Testis (tissue), 2 donors: ENCODE results near the gene SCFD2.
"Not testable (repeated sequence)": the region's sequence is repeated elsewhere in the genome, so short reads cannot be mapped to it uniquely, and the experiment has no call there.

Experiments used
- POLR2A ChIP-seq: fragments of 450-650 bp; IDR thresholded peaks from one replicate; pipeline ENCODE4 v1.6.1; 2017; ENCODE audit warnings: antibody characterized with exemption, mild to moderate bottlenecking, moderate library complexity
- TF ChIP-seq, protein P1 (sequence below), 3 experiments: fragments of 450-650 bp in 2 of 3; fragments of 200-600 bp in 1 of 3; sonication (generic) in 1 of 3; IDR thresholded peaks; one replicate each; pipeline ENCODE4 v1.5.1; 2016 to 2019; ENCODE audit warnings: antibody characterized with exemption in 3 of 3, mild to moderate bottlenecking in 2 of 3, moderate library complexity in 1 of 3

DNA sequence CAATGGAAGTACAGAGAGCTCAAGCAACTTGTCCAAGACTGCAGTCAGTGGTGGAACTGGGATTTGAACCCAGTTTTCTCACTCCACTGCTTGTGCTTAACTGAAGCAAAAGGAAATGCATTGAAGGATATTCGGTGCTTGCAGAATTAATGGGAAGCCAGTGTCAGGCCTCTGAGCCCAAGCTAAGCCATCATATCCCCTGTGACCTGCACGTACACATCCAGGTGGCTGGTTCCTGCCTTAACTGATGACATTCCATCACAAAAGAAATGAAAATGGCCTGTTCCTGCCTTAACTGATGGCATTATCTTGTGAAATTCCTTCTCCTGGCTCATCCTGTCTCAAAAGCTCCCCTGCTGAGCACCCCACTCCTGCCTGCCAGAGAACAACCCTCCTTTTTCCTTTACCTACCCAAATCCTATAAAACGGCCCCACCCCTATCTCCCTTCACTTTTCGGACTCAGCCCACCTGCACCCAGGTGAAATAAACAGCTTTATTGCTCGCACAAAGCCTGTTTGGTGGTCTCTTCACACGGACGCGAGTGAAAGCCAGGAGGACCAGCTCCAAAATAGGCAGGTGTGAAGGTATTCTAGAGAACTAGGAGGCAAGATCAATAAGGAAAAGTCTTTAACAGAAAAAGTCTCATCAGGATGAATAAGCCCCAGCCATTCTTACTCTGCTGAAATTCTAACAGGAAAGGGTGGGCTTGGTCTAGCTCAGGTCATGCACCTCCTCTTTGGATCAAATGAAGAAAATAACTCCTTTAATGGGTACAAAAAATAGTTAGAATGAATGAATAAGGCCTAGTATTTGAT, 531.0 kb downstream of the SCFD2 start:
- TF ChIP-seq POLR2A = not testable (repeated sequence)
- TF ChIP-seq, protein P1, sequence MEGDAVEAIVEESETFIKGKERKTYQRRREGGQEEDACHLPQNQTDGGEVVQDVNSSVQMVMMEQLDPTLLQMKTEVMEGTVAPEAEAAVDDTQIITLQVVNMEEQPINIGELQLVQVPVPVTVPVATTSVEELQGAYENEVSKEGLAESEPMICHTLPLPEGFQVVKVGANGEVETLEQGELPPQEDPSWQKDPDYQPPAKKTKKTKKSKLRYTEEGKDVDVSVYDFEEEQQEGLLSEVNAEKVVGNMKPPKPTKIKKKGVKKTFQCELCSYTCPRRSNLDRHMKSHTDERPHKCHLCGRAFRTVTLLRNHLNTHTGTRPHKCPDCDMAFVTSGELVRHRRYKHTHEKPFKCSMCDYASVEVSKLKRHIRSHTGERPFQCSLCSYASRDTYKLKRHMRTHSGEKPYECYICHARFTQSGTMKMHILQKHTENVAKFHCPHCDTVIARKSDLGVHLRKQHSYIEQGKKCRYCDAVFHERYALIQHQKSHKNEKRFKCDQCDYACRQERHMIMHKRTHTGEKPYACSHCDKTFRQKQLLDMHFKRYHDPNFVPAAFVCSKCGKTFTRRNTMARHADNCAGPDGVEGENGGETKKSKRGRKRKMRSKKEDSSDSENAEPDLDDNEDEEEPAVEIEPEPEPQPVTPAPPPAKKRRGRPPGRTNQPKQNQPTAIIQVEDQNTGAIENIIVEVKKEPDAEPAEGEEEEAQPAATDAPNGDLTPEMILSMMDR (IDR thresholded peaks at IDR 0.05) = not testable (repeated sequence)
